HEK293 (cell line): ENCODE results near the gene CDCA7.
A peak's percentile ranks its signal among the peaks of the same experiment; 100 is the strongest.

Source experiments
- CTCF ChIA-PET: fragments of 350-600 bp; formaldehyde crosslinking; extraction: SDS; loops from one replicate; lab custom pipeline; 2021; ENCODE audit warnings: antibody characterized with exemption; lab: Yijun Ruan, JAX
- POLR2A ChIA-PET: fragments of 300-600 bp; formaldehyde crosslinking; extraction: SDS; loops from one replicate; lab custom pipeline; 2020; ENCODE audit warnings: antibody characterized with exemption, inconsistent platforms; lab: Yijun Ruan, JAX
- H3K27ac ChIP-seq: fragments of 200-500 bp; sonication (Bioruptor generic); 2 replicates; pipeline ENCODE4 v1.5.1; 2014; ENCODE audit warnings: low read depth, low read length, control low read depth, inconsistent platforms; ENCODE audit errors: extremely low read depth
- H3K36me3 ChIP-seq, 2 experiments: fragments of 200-500 bp in 1 of 2; sonication (Bioruptor generic) in 1 of 2; 1 replicate in 1 of 2; 2 replicates in 1 of 2; pipeline ENCODE4 v1.5.1; 2014 to 2017; ENCODE audit warnings: inconsistent platforms in 2 of 2, low read length in 2 of 2; ENCODE audit not compliant: control insufficient read depth in 2 of 2, insufficient read depth in 1 of 2
- H3K4me1 ChIP-seq: fragments of 200-500 bp; sonication (Bioruptor generic); 2 replicates; pipeline ENCODE4 v1.5.1; 2014; ENCODE audit warnings: mild to moderate bottlenecking, low read length, inconsistent platforms; ENCODE audit not compliant: control insufficient read depth, insufficient read depth
- H3K4me3 ChIP-seq: 2 replicates; pipeline ENCODE4 v1.5.1; 2011; ENCODE audit warnings: low read depth, mild to moderate bottlenecking, control low read depth, low read length, moderate library complexity
- H3K9me3 ChIP-seq: fragments of 200-500 bp; sonication (Bioruptor generic); 2 replicates; pipeline ENCODE4 v1.5.1; 2014; ENCODE audit warnings: low read depth, low read length, inconsistent platforms; ENCODE audit not compliant: control insufficient read depth, insufficient read depth
- ATF2 ChIP-seq: fragments of 450-650 bp; formaldehyde crosslinking; IDR thresholded peaks from 2 replicates; pipeline ENCODE4 v1.5.1; 2016; ENCODE audit warnings: missing biosample characterization, missing genetic modification characterization, low read depth
- OSR2 ChIP-seq: fragments of 450-650 bp; formaldehyde crosslinking; IDR thresholded peaks from 2 replicates; pipeline ENCODE4 v1.5.1; 2016; ENCODE audit warnings: missing biosample characterization, missing genetic modification characterization
- TSHZ1 ChIP-seq: fragments of 450-650 bp; formaldehyde crosslinking; IDR thresholded peaks from 2 replicates; pipeline ENCODE4 v1.5.1; 2016; ENCODE audit warnings: missing biosample characterization, missing genetic modification characterization, borderline replicate concordance
- WT1 ChIP-seq: fragments of 450-650 bp; formaldehyde crosslinking; IDR thresholded peaks from 2 replicates; pipeline ENCODE4 v1.5.1; 2016; ENCODE audit warnings: missing biosample characterization, missing genetic modification characterization
- ZBTB17 ChIP-seq: fragments of 450-650 bp; formaldehyde crosslinking; IDR thresholded peaks from 2 replicates; pipeline ENCODE4 v1.5.1; 2016; ENCODE audit warnings: missing biosample characterization, missing genetic modification characterization
- ZBTB8A ChIP-seq: fragments of 450-650 bp; formaldehyde crosslinking; IDR thresholded peaks from 2 replicates; pipeline ENCODE4 v1.5.1; 2016; ENCODE audit warnings: missing biosample characterization, missing genetic modification characterization
- ZFHX2 ChIP-seq: fragments of 450-650 bp; formaldehyde crosslinking; conservative IDR thresholded peaks from 2 replicates; pipeline ENCODE4 v1.5.1; 2016; ENCODE audit warnings: missing biosample characterization, missing genetic modification characterization
- ZIC2 ChIP-seq: fragments of 450-650 bp; formaldehyde crosslinking; IDR thresholded peaks from 2 replicates; pipeline ENCODE4 v1.5.1; 2016; ENCODE audit warnings: missing biosample characterization, missing genetic modification characterization
- ZNF112 ChIP-seq: fragments of 450-650 bp; formaldehyde crosslinking; IDR thresholded peaks from 2 replicates; pipeline ENCODE4 v1.5.0; 2017; ENCODE audit warnings: missing biosample characterization, missing genetic modification characterization
- ZNF121 ChIP-seq: fragments of 450-650 bp; formaldehyde crosslinking; IDR thresholded peaks from 2 replicates; pipeline ENCODE4 v1.5.1; 2016; ENCODE audit warnings: missing biosample characterization, missing genetic modification characterization
- ZNF221 ChIP-seq: fragments of 450-650 bp; formaldehyde crosslinking; IDR thresholded peaks from 2 replicates; pipeline ENCODE4 v1.5.1; 2017; ENCODE audit warnings: missing biosample characterization, missing genetic modification characterization, borderline replicate concordance
- ZNF24 ChIP-seq: fragments of 450-650 bp; formaldehyde crosslinking; IDR thresholded peaks from 2 replicates; pipeline ENCODE4 v1.5.1; 2016; ENCODE audit warnings: missing biosample characterization, missing genetic modification characterization
- ZNF335 ChIP-seq: fragments of 450-650 bp; formaldehyde crosslinking; conservative IDR thresholded peaks from 2 replicates; pipeline ENCODE4 v1.5.1; 2016; ENCODE audit warnings: missing biosample characterization, missing genetic modification characterization
- ZNF341 ChIP-seq: fragments of 450-650 bp; formaldehyde crosslinking; IDR thresholded peaks from 2 replicates; pipeline ENCODE4; 2016; ENCODE audit warnings: low read depth, missing biosample characterization, missing genetic modification characterization
- ZNF366 ChIP-seq: fragments of 450-650 bp; formaldehyde crosslinking; conservative IDR thresholded peaks from 2 replicates; pipeline ENCODE4 v1.5.1; 2016; ENCODE audit warnings: missing biosample characterization, missing genetic modification characterization
- ZNF398 ChIP-seq: fragments of 450-650 bp; formaldehyde crosslinking; IDR thresholded peaks from 2 replicates; pipeline ENCODE4 v1.5.1; 2017; ENCODE audit warnings: missing biosample characterization, missing genetic modification characterization
- ZNF518A ChIP-seq: fragments of 450-650 bp; formaldehyde crosslinking; conservative IDR thresholded peaks from 2 replicates; pipeline ENCODE4 v1.5.1; 2016; ENCODE audit warnings: low read depth, missing biosample characterization, missing genetic modification characterization
- ZNF529 ChIP-seq: fragments of 450-650 bp; formaldehyde crosslinking; IDR thresholded peaks from 2 replicates; pipeline ENCODE4 v1.5.1; 2017; ENCODE audit warnings: missing genetic modification characterization, missing biosample characterization; ENCODE audit not compliant: insufficient replicate concordance
- ZNF621 ChIP-seq: fragments of 450-650 bp; formaldehyde crosslinking; IDR thresholded peaks from 2 replicates; pipeline ENCODE4 v1.5.1; 2017; ENCODE audit warnings: missing biosample characterization, missing genetic modification characterization
- ZNF629 ChIP-seq: fragments of 450-650 bp; formaldehyde crosslinking; IDR thresholded peaks from 2 replicates; pipeline ENCODE4 v1.5.1; 2017; ENCODE audit warnings: missing biosample characterization, missing genetic modification characterization
- ZNF639 ChIP-seq: fragments of 450-650 bp; formaldehyde crosslinking; IDR thresholded peaks from 2 replicates; pipeline ENCODE4 v1.5.1; 2016; ENCODE audit warnings: missing biosample characterization, missing genetic modification characterization
- ZNF660 ChIP-seq: fragments of 450-650 bp; IDR thresholded peaks from 2 replicates; pipeline ENCODE4 v1.5.1; 2018; ENCODE audit warnings: missing biosample characterization, mild to moderate bottlenecking, missing genetic modification characterization
- ZNF692 ChIP-seq: fragments of 450-650 bp; formaldehyde crosslinking; IDR thresholded peaks from 2 replicates; pipeline ENCODE4 v1.5.1; 2016; ENCODE audit warnings: missing biosample characterization, missing genetic modification characterization

The CDCA7 gene

GRCh38 chr2:173414823-173415322 is 60.2 kb downstream of the CDCA7 start:
- POLR2A ChIA-PET = no interaction called here
- Histone ChIP-seq H3K4me3 (no peak overlapping the region), H3K36me3 (no peaks in the 10 kb centered on the region), H3K9me3 (no peaks in the 10 kb centered on the region), H3K4me1 (peaks cover 6% of the 10 kb centered on the region; the same call in 1 of the 2 replicates), H3K27ac (no peak overlapping the region)
- CTCF ChIA-PET = interaction anchor here (0.5 to 3.3 kb wide), 4 partner anchors 13 to 388 kb away, joined by 3 to 17 read pairs (median 4); no protein-coding TSS in a partner anchor
- no peak for TF ChIP-seq ZNF529 (tag by site-specific recombination)
- TF ChIP-seq ZNF660 = 0 out of 2 replicates have a peak, but pooled peaks have one; percentile 47
- TF ChIP-seq ZFHX2 (tag by site-specific recombination) = peak; percentile 25; the same call in 1 of the 2 replicates
- no peak for TF ChIP-seq ZBTB8A (tag by site-specific recombination)
- no peak for TF ChIP-seq WT1 (tag by site-specific recombination)
- TF ChIP-seq ZNF112 = no peak
- no peak for TF ChIP-seq ZNF121 (tag by site-specific recombination)
- peak; percentile 38; the same call in 1 of the 2 replicates for TF ChIP-seq ZBTB17 (tag by site-specific recombination)
- peak; percentile 27; the same call in 1 of the 2 replicates for TF ChIP-seq ZNF629
- 0 out of 2 replicates have a peak, but pooled peaks have one; percentile 30 for TF ChIP-seq ZNF518A
- no peak for TF ChIP-seq ZNF621
- TF ChIP-seq ATF2 = no peak
- TF ChIP-seq ZIC2 (tag by site-specific recombination) = no peak
- 0 out of 2 replicates have a peak, but pooled peaks have one; percentile 25 for TF ChIP-seq ZNF639
- TF ChIP-seq ZNF366 (tag by site-specific recombination) = peak; percentile 94
- TF ChIP-seq ZNF335 (tag by site-specific recombination) = peak; percentile 60
- TF ChIP-seq OSR2 (tag by site-specific recombination) = peak; percentile 8; the same call in 1 of the 2 replicates
- 0 out of 2 replicates have a peak, but pooled peaks have one; percentile 19 for TF ChIP-seq TSHZ1 (tag by site-specific recombination)
- TF ChIP-seq ZNF692 (tag by site-specific recombination) = no peak
- peak; percentile 29; the same call in 1 of the 2 replicates for TF ChIP-seq ZNF398 (tag by site-specific recombination)
- peak; percentile 100 for TF ChIP-seq ZNF24 (tag by site-specific recombination)
- TF ChIP-seq ZNF221 = no peak
- no peak for TF ChIP-seq ZNF341 (tag by site-specific recombination)
